K562 (cell line): ENCODE results near the gene NLRP9. TPM values are rescaled to one million over a fixed set of nuclear protein-coding genes. Genes with fewer than 3 reads are reported as not detected.

Experiments
- ATAC-seq: fragments of 200-7000 bp; cut with Tn5 transposase; 3 replicates; pipeline ENCODE4 v1.9.1; 2020; ENCODE audit warnings: moderate library complexity
- BruUV-seq: library from RNA; stranded (reverse); fragments of 400-500 nt; replicated peaks from 2 replicates; lab custom pipeline; 2021; lab: Mats Ljungman, UMichigan
- CTCF ChIA-PET: fragments of 300-600 bp; formaldehyde crosslinking; extraction: SDS; loops from one replicate; lab custom pipeline; 2021; ENCODE audit warnings: low intra/inter-chr PET ratio; lab: Yijun Ruan, JAX
- POLR2A ChIA-PET: fragments of 300-600, 350-650 bp; sonication (Branson Sonifier 250); formaldehyde crosslinking; extraction: SDS; loops from one replicate; lab custom pipeline; 2021; ENCODE audit warnings: antibody characterized with exemption, inconsistent platforms; lab: Yijun Ruan, JAX
- DNase-seq, 4 experiments: peaks; one replicate each; pipeline versions ENCODE4 v3.0.0 to v3.0.0-alpha.2; 2011 to 2018; ENCODE audit warnings: low spot score in 3 of 4, mixed read lengths in 3 of 4; ENCODE audit errors: extremely low read depth in 1 of 4
- FAIRE-seq: peaks from 2 replicates; lab custom pipeline; 2011; peaks lifted over from hg19 to GRCh38; lab: Jason Lieb, UNC
- H2AFZ ChIP-seq: 2 replicates; pipeline ENCODE4 v1.6.0; 2011; ENCODE audit warnings: low read depth, low read length, control low read depth, inconsistent platforms
- H3K27ac ChIP-seq: fragments of 200-600 bp; 3 replicates; pipeline ENCODE4 v1.8.0; 2011; ENCODE audit warnings: low read depth, mild to moderate bottlenecking, control low read depth, inconsistent platforms, low read length, moderate library complexity, mixed read lengths; ENCODE audit errors: extremely low read depth
- H3K27me3 ChIP-seq, 2 experiments: fragments of 300-600 bp in 1 of 2; 2 replicates in 1 of 2; 3 replicates in 1 of 2; pipeline versions ENCODE4 v1.6.0 to v1.8.0; 2011; ENCODE audit warnings: inconsistent platforms in 2 of 2, low read length in 2 of 2, mild to moderate bottlenecking in 1 of 2, mixed read lengths in 1 of 2, moderate library complexity in 1 of 2; ENCODE audit not compliant: control insufficient read depth in 2 of 2, insufficient read depth in 2 of 2
- H3K36me3 ChIP-seq: fragments of 300-600 bp; 3 replicates; pipeline ENCODE4 v1.8.0; 2011; ENCODE audit warnings: mild to moderate bottlenecking, low read length, inconsistent platforms; ENCODE audit not compliant: control insufficient read depth, insufficient read depth
- H3K4me1 ChIP-seq, 2 experiments: fragments of 200-600 bp in 1 of 2; replicated peaks in 1 of 2; 2 replicates in 1 of 2; 3 replicates in 1 of 2; pipeline versions ENCODE4 v1.5.1 to v1.8.0; 2011; ENCODE audit warnings: inconsistent platforms in 2 of 2, low read length in 2 of 2, mild to moderate bottlenecking in 1 of 2, mixed read lengths in 1 of 2, moderate library complexity in 1 of 2; ENCODE audit not compliant: control insufficient read depth in 2 of 2, insufficient read depth in 2 of 2
- H3K4me2 ChIP-seq: 2 replicates; pipeline ENCODE4 v1.6.1; 2011; ENCODE audit warnings: low read length, control low read depth, inconsistent platforms, mixed read lengths; ENCODE audit not compliant: insufficient read depth
- H3K4me3 ChIP-seq: fragments of 200-600 bp; sonication (generic), shearing (Covaris generic); 2 replicates; pipeline ENCODE4 v1.5.1; 2016; ENCODE audit warnings: control low read depth, inconsistent platforms
- H3K79me2 ChIP-seq: fragments of 200-600 bp; 3 replicates; pipeline ENCODE4 v1.8.0; 2011; ENCODE audit warnings: low read length, inconsistent platforms; ENCODE audit not compliant: control insufficient read depth, insufficient read depth
- H3K9ac ChIP-seq, 2 experiments: 2 replicates each; pipeline versions ENCODE4 v1.6.0 to v1.6.1; 2011; ENCODE audit warnings: low read depth in 2 of 2, low read length in 2 of 2, control low read depth in 1 of 2, inconsistent platforms in 1 of 2, mild to moderate bottlenecking in 1 of 2, mixed read lengths in 1 of 2; ENCODE audit not compliant: insufficient read depth in 1 of 2
- H3K9me1 ChIP-seq: one replicate; pipeline ENCODE4 v1.6.0; 2011; ENCODE audit warnings: inconsistent platforms, mild to moderate bottlenecking, low read length, moderate library complexity; ENCODE audit not compliant: control insufficient read depth, insufficient read depth
- H3K9me3 ChIP-seq: replicated peaks from 2 replicates; pipeline ENCODE4 v1.5.1; 2011; ENCODE audit warnings: low read depth, low read length, inconsistent platforms; ENCODE audit not compliant: control insufficient read depth, insufficient read depth
- H4K20me1 ChIP-seq: replicated peaks from 2 replicates; pipeline ENCODE4 v1.6.1; 2011; ENCODE audit warnings: low read length, inconsistent platforms, mixed read lengths; ENCODE audit not compliant: control insufficient read depth, insufficient read depth
- BCOR ChIP-seq: fragments of 450-650 bp; IDR thresholded peaks from 2 replicates; pipeline ENCODE4 v1.6.1; 2016
- CXXC5 ChIP-seq: fragments of 250-450 bp; sonication (Bioruptor Pico); IDR thresholded peaks from 2 replicates; pipeline ENCODE4 v1.8.0; 2022; ENCODE audit warnings: inconsistent platforms, mild to moderate bottlenecking, moderate library complexity
- HDGF ChIP-seq: fragments of 450-650 bp; IDR thresholded peaks from 2 replicates; pipeline ENCODE4 v1.6.1; 2016
- KAT2B ChIP-seq: IDR thresholded peaks from one replicate; pipeline ENCODE4 v1.6.1; 2012; ENCODE audit warnings: low read depth, mild to moderate bottlenecking, control low read depth, inconsistent platforms, low read length, moderate library complexity
- POLR2B ChIP-seq: fragments of 450-650 bp; IDR thresholded peaks from 2 replicates; pipeline ENCODE4 v1.6.1; 2018; ENCODE audit warnings: low read depth; ENCODE audit not compliant: partially characterized antibody
- POLR2G ChIP-seq: fragments of 200-400 bp; formaldehyde crosslinking; IDR thresholded peaks from 2 replicates; pipeline ENCODE4 v1.6.1; 2017; ENCODE audit warnings: low read depth, mild to moderate bottlenecking, antibody characterized with exemption, low read length, moderate library complexity
- RBFOX2 ChIP-seq: fragments of 200-400 bp; formaldehyde crosslinking; IDR thresholded peaks from 2 replicates; pipeline ENCODE4 v1.6.1; 2017; ENCODE audit warnings: low read depth, mild to moderate bottlenecking, low read length, moderate library complexity
- RBM25 ChIP-seq: fragments of 200-400 bp; formaldehyde crosslinking; IDR thresholded peaks from 2 replicates; pipeline ENCODE4 v1.6.1; 2018; ENCODE audit warnings: low read length, low read depth, moderate library complexity; ENCODE audit not compliant: severe bottlenecking
- SUPT5H ChIP-seq: fragments of 450-650 bp; IDR thresholded peaks from 2 replicates; pipeline ENCODE4 v1.6.1; 2016
- ZNF133 ChIP-seq: fragments of 250-450 bp; sonication (Bioruptor Pico); IDR thresholded peaks from 2 replicates; pipeline ENCODE4 v1.4.0; 2020; ENCODE audit warnings: mild to moderate bottlenecking
- ZNF197 ChIP-seq: fragments of 200-800 bp; sonication (Bioruptor generic); IDR thresholded peaks from 2 replicates; pipeline ENCODE4 v1.6.1; 2016; ENCODE audit warnings: low read depth, missing genetic modification characterization, missing compliant biosample characterization
- WGBS: fragments of 100-300 bp; shearing (Covaris generic); methylation state at CpG from one replicate; pipeline ENCODE4 v1.1.6; 2016; ENCODE audit warnings: low coverage, mixed read lengths; ENCODE audit not compliant: insufficient coverage; ENCODE audit errors: missing lambda C conversion rate; 5-methylcytosine and 5-hydroxymethylcytosine counted together
- in situ Hi-C: fragments of 300-500 bp; cut with MboI; formaldehyde crosslinking; loops from 4 replicates; pipeline ENCODE4 v1.15.0; 2018; ENCODE audit warnings: inconsistent platforms, mixed read lengths
- intact Hi-C: fragments of 100-400 bp; cut with micrococcal nuclease; formaldehyde crosslinking; loops from 2 replicates; pipeline ENCODE4 v1.14.2; 2022
- polyA plus RNA-seq, 8 experiments: library from polyadenylated mRNA; depleted of rRNA in 4 of 8; stranded (reverse) in 5 of 8; unstranded in 3 of 8; fragments of >200 nt; fragmentation: Nextera tagmentation in 2 of 8; fragmentation: Illumina TruSeq in 1 of 8; extraction: Ambion mirVana in 2 of 8; extraction: Trizol in 1 of 8; gene quantifications; 2 replicates each; pipeline versions ENCODE4 v1.2.1 to v1.2.3, GENCODE V29; 2011 to 2014; ENCODE audit warnings: inconsistent platforms in 1 of 8, missing spikeins in 1 of 8
- total RNA-seq, 7 experiments: library from RNA; depleted of rRNA in 6 of 7; stranded (reverse); fragments of >200 nt in 6 of 7; fragmentation: Illumina TruSeq in 2 of 7; extraction: Trizol in 2 of 7; gene quantifications; 2 replicates each; pipeline versions ENCODE4 v1.2.1 to v1.2.3, GENCODE V29; 2011 to 2021; ENCODE audit warnings: low replicate concordance in 1 of 7
- TF ChIP-seq, protein P1 (sequence below): sonication (generic); formaldehyde crosslinking; IDR thresholded peaks from 2 replicates; pipeline ENCODE4 v1.8.0; 2022; ENCODE audit warnings: missing genetic modification reagents, mild to moderate bottlenecking, borderline replicate concordance

The NLRP9 gene
- total and polyA plus RNA-seq, 9 of the 15 experiments (the other 6 are each of a cell fraction or from before 2014, with no cell fraction given), result not detected

DNA sequence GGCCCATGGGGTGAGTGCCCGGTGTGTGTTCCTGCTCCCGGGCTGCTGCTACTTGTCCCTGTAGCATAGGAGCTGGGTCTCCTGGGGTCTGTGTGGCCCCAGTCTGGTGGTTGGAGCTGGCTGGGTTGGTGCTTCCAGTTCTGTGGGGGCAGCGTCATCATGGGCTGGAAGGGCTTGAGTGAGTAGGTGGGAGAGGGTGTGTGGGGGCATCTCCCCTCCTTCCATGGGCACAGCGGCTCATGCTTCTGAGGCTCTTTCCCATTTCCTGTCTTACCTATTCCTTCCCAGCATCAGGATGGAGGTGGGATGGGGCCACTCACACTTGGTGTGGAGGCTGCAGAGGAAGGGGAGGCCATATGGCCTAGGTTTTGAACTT, 71.2 kb downstream of the NLRP9 start:
- WGBS, result 96% methylated on average over 3 of the region's 4 CpGs
- ATAC-seq, result no peak
- H3K79me2 ChIP-seq, result peaks cover 84% of the 10 kb centered on the region
- H3K27me3 ChIP-seq, result no peaks in the 10 kb centered on the region
- POLR2A ChIA-PET, result interaction anchor here (3.1 to 3.3 kb wide), 2 partner anchors 10 to 12 kb away, joined by 11 to 21 read pairs; partner anchors contain the start of gene U2AF2
- H3K4me1 ChIP-seq, result peaks cover 5 to 28% of the 10 kb centered on the region in 2 experiments; a peak in 4 of 5 replicates
- H3K4me3 ChIP-seq, result no peak overlapping the region
- no peak for DNase-seq
- CTCF ChIA-PET, result no interaction called here
- H3K9ac ChIP-seq, result no peak overlapping the region
- no peak for FAIRE-seq
- peaks cover 62% of the 10 kb centered on the region for H4K20me1 ChIP-seq
- in situ Hi-C loops (no loop called here), intact Hi-C loops (no loop called here)
- peak; percentile 26; the same call in 1 of the 2 replicates for TF ChIP-seq SUPT5H
- no peak for TF ChIP-seq ZNF197 (CRISPR knock-in tag)
- BruUV-seq, result no TSS peak
- H3K36me3 ChIP-seq, result peaks cover 96% of the 10 kb centered on the region
- no peak overlapping the region for H3K4me2 ChIP-seq
- H3K9me3 ChIP-seq, result no peaks in the 10 kb centered on the region
- H3K9me1 ChIP-seq, result peaks cover 9% of the 10 kb centered on the region
- H2AFZ ChIP-seq, result no peak overlapping the region
- no peak overlapping the region for H3K27ac ChIP-seq

DNA sequence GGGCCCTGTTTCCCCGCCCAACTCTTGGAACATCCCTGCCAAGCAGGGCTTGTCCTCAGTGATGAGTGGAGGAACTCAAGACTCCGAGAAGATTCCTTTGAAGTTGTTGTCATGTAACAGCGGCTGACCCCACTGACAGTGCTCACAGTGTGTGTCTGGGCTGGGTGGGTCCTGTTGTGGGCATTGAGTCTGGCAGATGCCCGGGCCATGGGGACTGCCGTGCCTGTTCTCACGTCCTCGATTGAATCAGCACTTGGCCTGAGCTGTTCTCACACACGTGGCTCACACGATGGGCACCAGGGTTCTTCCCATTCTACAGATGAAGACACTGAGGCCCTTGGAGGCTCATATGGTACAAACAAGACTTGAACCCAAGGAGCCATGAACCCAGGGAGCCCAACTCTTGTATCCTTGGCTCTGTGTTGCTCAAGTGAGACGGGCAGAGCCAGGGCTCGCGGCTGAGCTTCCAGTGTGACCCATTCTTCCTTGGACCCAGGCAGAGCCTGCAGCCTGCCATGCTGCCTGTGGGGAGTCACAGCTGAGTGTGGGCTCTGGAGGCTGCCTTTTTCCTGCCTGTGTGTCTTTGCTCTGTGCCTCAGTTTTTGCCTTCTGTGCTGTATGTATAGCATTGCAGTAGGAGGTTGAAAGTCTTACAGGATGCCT, 71.7 kb downstream of the NLRP9 start:
- Histone ChIP-seq H3K9me3 (no peaks in the 10 kb centered on the region), H3K36me3 (peaks cover 98% of the 10 kb centered on the region), H3K79me2 (peaks cover 85% of the 10 kb centered on the region), H3K27ac (no peak overlapping the region), H3K9me1 (peaks cover 9% of the 10 kb centered on the region), H3K4me2 (no peak overlapping the region), H2AFZ (no peak overlapping the region), H3K27me3 (no peaks in the 10 kb centered on the region), H4K20me1 (peaks cover 62% of the 10 kb centered on the region), H3K9ac (no peak overlapping the region), H3K4me1 (peaks cover 2 to 24% of the 10 kb centered on the region in 2 experiments; a peak in 4 of 5 replicates), H3K4me3 (no peak overlapping the region)
- intact Hi-C loops (no loop called here), in situ Hi-C loops (no loop called here)
- BruUV-seq, result no TSS peak
- ChIA-PET CTCF (no interaction called here), POLR2A (interaction anchor here (1.0 to 3.3 kb wide), 4 partner anchors 9 to 36 kb away, joined by 3 to 21 read pairs (median 8); partner anchors contain the start of gene U2AF2)
- no peak for ATAC-seq
- FAIRE-seq, result no peak
- TF ChIP-seq RBM25 (peak; percentile 71), RBFOX2 (0 out of 2 replicates have a peak, but pooled peaks have one; percentile 4), POLR2G (0 out of 2 replicates have a peak, but pooled peaks have one; percentile 25), HDGF (no peak), POLR2B (no peak), CXXC5 (CRISPR knock-in tag) (no peak), BCOR (peak; percentile 29; the same call in 1 of the 2 replicates), KAT2B (no peak), ZNF133 (CRISPR knock-in tag) (no peak)
- TF ChIP-seq, protein P1, sequence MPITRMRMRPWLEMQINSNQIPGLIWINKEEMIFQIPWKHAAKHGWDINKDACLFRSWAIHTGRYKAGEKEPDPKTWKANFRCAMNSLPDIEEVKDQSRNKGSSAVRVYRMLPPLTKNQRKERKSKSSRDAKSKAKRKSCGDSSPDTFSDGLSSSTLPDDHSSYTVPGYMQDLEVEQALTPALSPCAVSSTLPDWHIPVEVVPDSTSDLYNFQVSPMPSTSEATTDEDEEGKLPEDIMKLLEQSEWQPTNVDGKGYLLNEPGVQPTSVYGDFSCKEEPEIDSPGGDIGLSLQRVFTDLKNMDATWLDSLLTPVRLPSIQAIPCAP (CRISPR knock-in tag), result no peak
- 97% methylated on average over 12 of the region's 12 CpGs for WGBS
- DNase-seq, result no peak
